Hepatocyte (in vitro differentiated cells): ENCODE results near the gene RGR.

Source experiments
- EZH2phosphoT487 ChIP-seq: fragments of 200-600 bp; sonication (generic); IDR thresholded peaks from one replicate; pipeline ENCODE4 v1.6.1; 2018; ENCODE audit warnings: antibody characterized with exemption, mild to moderate bottlenecking, low read depth, moderate library complexity; ENCODE audit not compliant: unreplicated experiment, severe bottlenecking
- TF ChIP-seq, protein P1 (sequence below): fragments of 200-600 bp; sonication (generic); IDR thresholded peaks from 2 replicates; pipeline ENCODE4 v1.5.1; 2016; ENCODE audit warnings: antibody characterized with exemption, mild to moderate bottlenecking; ENCODE audit not compliant: poor library complexity

DNA sequence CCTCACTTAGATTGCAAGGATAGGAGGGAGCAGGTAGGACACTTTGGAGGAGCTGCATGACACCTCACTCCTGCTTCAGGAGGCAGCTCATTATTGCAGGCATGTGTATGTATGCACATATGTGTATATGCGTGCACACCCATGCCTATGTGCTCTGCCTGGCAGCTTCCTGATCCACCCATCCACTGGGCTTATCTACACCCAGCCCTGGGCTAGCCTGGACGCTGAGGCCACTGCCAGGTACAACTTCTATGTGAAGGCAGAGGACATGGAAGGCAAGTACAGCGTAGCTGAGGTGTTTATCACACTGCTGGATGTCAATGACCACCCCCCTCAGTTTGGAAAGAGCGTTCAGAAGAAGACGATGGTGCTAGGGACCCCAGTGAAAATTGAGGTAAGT lies 32.8 kb upstream of the RGR start:
- TF ChIP-seq, protein P1, sequence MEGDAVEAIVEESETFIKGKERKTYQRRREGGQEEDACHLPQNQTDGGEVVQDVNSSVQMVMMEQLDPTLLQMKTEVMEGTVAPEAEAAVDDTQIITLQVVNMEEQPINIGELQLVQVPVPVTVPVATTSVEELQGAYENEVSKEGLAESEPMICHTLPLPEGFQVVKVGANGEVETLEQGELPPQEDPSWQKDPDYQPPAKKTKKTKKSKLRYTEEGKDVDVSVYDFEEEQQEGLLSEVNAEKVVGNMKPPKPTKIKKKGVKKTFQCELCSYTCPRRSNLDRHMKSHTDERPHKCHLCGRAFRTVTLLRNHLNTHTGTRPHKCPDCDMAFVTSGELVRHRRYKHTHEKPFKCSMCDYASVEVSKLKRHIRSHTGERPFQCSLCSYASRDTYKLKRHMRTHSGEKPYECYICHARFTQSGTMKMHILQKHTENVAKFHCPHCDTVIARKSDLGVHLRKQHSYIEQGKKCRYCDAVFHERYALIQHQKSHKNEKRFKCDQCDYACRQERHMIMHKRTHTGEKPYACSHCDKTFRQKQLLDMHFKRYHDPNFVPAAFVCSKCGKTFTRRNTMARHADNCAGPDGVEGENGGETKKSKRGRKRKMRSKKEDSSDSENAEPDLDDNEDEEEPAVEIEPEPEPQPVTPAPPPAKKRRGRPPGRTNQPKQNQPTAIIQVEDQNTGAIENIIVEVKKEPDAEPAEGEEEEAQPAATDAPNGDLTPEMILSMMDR = no peak
- no peak for TF ChIP-seq EZH2phosphoT487
